H1 (cell line): ENCODE data around the gene TBC1D19. TPM values are rescaled to one million over a fixed set of nuclear protein-coding genes. Genes with fewer than 3 reads are reported as not detected.

Experiments used
- CBX5 ChIP-seq: fragments of 300-800, 300-1000 bp; sonication (generic); IDR thresholded peaks from 2 replicates; pipeline ENCODE4 v1.7.1; 2016; ENCODE audit warnings: antibody characterized with exemption, low read length, low read depth
- CHD7 ChIP-seq: fragments of 300-600 bp; sonication (generic); IDR thresholded peaks from 2 replicates; pipeline ENCODE4 v1.7.1; 2012; ENCODE audit warnings: low read length, moderate library complexity, mild to moderate bottlenecking, inconsistent platforms; ENCODE audit not compliant: insufficient replicate concordance
- KDM4A ChIP-seq: IDR thresholded peaks from one replicate; pipeline ENCODE4 v1.7.1; 2012; ENCODE audit warnings: low read depth, mild to moderate bottlenecking, moderate library complexity, low read length, inconsistent platforms; ENCODE audit not compliant: severe bottlenecking
- RAD21 ChIP-seq, 2 experiments: IDR thresholded peaks in 1 of 2; conservative IDR thresholded peaks in 1 of 2; 2 replicates each; pipeline ENCODE4 v1.6.1; 2011; ENCODE audit warnings: low read depth in 2 of 2, low read length in 2 of 2, improper control_type of control experiment in 1 of 2, inconsistent platforms in 1 of 2, mild to moderate bottlenecking in 1 of 2, moderate library complexity in 1 of 2
- SIN3A ChIP-seq, 2 experiments: IDR thresholded peaks in 1 of 2; conservative IDR thresholded peaks in 1 of 2; 2 replicates each; pipeline ENCODE4 v1.6.1; 2011 to 2012; ENCODE audit warnings: low read length in 2 of 2, improper control_type of control experiment in 1 of 2, low read depth in 1 of 2, mild to moderate bottlenecking in 1 of 2
- SIRT6 ChIP-seq: IDR thresholded peaks from one replicate; pipeline ENCODE4 v1.7.1; 2012; ENCODE audit warnings: low read length, inconsistent platforms
- polyA plus RNA-seq, 7 experiments: library from polyadenylated mRNA; depleted of rRNA in 3 of 7; stranded (reverse) in 5 of 7; unstranded in 2 of 7; fragments of >200 nt in 5 of 7; fragments of 200-250 nt in 2 of 7; gene quantifications; 1 replicate in 5 of 7; 2 replicates in 1 of 7; 4 replicates in 1 of 7; pipeline versions ENCODE4 v1.2.1 to v1.2.3, GENCODE V29; 2011 to 2013; ENCODE audit warnings: missing spikeins in 2 of 7, mixed read lengths in 2 of 7
- total RNA-seq: library from RNA; stranded (reverse); fragmentation: NEBNext Ultra II Directional; extraction: Animal tissue kit (Norgen Biotek cat#: 25700); gene quantifications from 2 replicates; pipeline ENCODE4 v1.2.1, GENCODE V29; 2021

Gene TBC1D19
- total and polyA plus RNA-seq, 2 of the 8 experiments (the other 6 are each of a cell fraction or from before 2014, with no cell fraction given): 1.9 to 3.5 TPM

DNA sequence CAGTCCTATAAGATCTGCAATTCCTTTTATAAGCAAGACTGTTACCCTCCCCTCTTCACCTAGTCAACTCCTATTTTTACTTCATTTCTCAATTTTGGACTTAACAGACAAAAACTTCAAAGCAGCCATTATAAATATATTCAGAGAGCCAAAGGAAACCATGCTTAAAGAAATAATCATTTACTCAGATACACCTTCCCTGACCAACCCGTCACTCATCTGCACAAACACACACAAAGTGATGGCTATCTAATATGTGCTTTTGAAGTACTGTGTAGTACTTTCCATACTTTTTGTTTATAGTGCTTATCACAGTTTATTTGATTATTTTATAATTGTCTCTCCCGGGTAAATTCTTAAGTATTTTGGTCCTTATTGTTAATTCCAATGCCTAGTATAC, 117.2 kb downstream of the TBC1D19 start (continued):
- TF ChIP-seq CHD7 (no peak), KDM4A (no peak), CBX5 (no peak), SIRT6 (no peak), RAD21 (IDR thresholded peaks at IDR 0.05 in 1 of 2, conservative IDR thresholded peaks at IDR 0.05 in 1 of 2; ENCODE audit: low read depth in 2 of 2, low read length in 2 of 2) (no peak), SIN3A (conservative IDR thresholded peaks at IDR 0.05 in 1 of 2, IDR thresholded peaks at IDR 0.05 in 1 of 2; ENCODE audit: low read depth in 1 of 2, low read length in 2 of 2) (no peak)
